A204.1 (cell line): Measurements from ENCODE around the gene RNPS1.

Experiments
- FAIRE-seq: peaks from 2 replicates; lab custom pipeline; 2012; peaks lifted over from hg19 to GRCh38; lab: Jason Lieb, UNC

RNPS1 gene

DNA sequence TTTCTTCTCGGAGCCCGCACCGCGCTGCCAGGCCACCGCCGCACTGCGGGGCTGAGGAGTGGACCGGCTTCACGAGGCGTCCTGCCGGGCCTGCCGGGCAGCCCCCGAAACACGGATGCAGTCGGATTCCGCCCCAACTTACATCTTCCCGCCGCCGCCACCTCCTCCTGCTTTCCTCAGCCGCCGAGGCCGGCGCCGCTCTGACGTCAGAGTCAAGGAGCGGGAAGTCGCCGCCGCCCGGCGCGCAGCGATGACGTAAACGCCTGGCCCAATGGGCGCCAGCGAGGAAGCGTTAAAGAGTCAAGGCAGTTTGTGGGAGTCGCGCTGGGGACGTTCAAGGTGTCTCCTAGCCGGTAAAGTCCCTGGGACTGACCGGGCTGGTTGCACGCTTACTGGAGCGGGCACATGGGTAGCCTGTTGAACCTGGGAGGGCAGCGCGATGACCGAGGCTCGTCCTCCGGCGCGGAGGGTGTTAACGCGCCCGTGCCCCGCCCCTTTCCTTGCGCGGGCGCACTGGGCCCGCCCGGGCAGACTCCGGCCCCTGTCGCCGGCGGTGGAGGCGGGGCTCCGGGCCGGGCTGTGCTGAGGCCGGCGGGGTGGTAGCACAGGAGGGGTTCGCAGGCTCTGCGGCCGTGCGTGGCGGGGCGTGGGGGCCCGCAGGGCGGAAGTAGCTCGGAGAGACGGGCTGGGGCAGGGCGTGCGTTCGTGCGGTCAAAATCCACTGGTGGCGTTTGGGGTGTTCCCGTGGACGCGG is at the start of gene RNPS1:
Gene RNPS1, minus strand, starts transcription at position 214 of the 754 bp plus-strand sequence. CDS start 3,483 bp downstream, outside the sequence.
- FAIRE-seq, result no peak

- no peak for FAIRE-seq
Measured at GRCh38 chr16:2317231-2318020, 49.5 kb upstream of the RNPS1 start.

DNA sequence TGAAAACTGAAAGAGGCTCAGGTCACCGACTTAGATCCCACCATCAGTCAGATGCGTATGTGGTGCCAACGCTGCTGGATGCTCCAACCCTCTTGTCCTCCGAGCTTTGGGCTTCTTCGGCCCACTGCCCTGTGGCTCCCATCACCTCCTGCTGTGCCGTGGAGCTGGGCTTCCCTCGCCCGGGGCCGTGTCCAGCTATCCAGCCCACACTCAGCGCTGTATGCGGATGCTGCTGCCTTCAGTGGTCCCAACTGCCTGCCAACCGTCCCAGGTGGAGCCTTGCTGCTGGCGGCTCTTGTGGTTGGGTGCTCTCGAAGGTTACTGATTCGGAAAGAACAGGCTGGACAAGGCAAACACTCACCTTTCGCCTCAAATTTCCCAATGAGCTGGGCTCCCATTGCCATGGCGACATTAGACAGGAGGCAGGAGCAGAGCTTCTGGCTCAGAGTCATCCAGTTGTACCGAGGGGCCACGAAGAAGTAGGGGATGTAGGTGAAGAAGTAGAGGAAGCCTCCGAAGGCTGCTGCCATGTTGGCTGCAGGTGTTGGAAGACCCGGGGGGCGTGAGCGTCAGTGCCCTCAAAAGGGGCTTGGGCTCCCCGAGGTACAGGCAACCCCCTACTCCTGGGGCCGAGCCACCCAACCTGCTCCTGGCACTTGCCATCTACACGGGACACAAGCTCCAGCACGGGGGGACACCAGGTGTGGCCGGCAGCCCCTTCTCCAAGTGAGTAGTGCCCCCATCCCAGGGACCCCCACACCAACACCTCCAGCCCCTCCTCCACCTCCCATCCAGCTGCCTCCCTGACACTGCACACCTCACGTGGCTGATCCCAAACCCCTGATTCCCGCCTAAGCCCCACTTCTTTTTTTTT is 40.4 kb upstream of the RNPS1 start:
- no peak for FAIRE-seq

DNA sequence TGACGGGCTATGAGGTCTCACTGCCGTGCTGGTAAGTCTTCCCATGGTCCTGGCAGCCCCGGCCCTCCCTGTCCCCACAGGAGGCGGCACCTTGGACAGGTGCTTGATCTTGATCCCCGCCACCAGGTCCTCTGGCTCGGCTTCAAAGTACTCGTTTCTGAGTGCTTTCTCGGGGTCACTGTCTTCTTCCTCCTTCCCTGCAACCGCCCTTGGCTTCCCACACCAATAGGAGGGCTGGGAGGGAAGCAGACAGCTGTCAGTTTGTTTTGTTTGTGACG is 31.9 kb upstream of the RNPS1 start:
- no peak for FAIRE-seq

DNA sequence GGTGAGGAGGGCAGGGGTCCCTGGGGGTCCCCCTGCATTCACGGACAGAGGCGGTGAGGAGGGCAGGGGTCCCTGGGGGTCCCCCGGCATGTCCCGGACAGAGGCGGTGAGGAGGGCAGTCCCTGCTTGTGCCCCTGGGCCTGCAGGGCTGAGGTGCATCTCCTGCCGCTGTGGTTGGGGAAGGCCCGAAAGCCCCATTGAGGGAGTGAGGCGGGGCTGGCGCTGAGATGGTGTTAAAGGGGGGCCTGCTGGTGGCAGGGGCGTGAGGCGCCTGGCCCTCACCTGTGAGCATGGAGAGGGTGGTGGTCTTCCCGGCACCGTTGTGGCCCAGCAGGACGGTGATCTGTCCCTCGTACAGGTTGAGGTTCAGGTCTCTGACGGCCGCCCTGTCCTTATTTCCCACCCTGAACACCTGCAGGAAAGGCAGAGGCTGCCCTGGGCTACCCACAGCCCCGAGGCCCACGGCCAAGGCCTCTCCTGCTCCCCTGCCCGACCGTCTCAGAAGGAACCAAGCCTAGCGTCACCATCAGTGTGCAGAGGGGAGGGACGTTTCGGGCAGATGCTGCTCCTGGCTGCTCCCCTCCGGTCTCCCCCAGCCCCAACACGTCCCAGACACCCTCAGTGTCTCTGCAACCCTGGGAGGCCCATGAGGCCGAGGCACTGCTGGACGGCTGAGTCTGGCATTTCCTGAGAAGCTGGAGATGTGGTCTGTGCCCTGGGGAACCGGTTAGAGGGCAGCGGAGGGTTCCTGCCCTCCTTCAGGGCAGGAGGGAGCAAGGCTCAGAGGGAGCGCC is 31.4 kb upstream of the RNPS1 start:
- FAIRE-seq, result no peak

DNA sequence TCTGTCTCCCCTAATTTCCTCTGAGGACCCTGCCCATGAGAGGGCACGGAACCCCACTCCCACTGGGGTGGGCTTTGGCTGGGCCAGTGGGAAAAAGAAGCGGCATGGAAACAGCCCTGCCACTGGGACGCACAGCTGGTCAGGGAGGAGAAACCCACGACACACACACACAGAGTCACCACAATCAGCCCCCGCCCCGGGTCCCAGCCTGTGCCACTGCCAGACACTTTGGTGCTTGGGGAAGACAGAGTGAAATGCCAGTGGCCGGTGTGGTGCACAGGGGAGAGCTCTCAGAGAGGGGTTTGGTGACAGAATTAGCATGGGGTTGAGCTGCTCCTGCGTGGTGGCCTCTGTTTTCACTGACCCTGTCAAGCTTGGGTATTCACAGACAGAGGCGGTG is 30.7 kb upstream of the RNPS1 start:
- no peak for FAIRE-seq

DNA sequence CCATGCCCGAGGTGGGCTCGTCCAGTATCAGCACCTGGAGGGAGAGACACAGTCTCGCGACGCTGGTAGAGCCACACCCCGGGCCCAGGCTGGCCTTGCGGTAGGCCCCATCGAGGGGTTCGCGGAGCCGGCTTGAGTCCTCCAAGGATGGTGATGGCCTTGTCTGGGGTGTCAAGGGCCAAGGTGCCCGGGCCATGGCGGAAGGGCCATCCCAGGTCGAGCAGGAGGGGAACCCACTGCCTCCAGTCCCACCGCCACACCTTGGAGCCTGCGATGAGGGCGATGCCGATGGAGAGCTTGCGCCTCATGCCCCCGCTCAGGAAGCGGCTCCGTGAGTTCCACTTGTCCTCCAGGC is 29.6 kb upstream of the RNPS1 start:
- no peak for FAIRE-seq

DNA sequence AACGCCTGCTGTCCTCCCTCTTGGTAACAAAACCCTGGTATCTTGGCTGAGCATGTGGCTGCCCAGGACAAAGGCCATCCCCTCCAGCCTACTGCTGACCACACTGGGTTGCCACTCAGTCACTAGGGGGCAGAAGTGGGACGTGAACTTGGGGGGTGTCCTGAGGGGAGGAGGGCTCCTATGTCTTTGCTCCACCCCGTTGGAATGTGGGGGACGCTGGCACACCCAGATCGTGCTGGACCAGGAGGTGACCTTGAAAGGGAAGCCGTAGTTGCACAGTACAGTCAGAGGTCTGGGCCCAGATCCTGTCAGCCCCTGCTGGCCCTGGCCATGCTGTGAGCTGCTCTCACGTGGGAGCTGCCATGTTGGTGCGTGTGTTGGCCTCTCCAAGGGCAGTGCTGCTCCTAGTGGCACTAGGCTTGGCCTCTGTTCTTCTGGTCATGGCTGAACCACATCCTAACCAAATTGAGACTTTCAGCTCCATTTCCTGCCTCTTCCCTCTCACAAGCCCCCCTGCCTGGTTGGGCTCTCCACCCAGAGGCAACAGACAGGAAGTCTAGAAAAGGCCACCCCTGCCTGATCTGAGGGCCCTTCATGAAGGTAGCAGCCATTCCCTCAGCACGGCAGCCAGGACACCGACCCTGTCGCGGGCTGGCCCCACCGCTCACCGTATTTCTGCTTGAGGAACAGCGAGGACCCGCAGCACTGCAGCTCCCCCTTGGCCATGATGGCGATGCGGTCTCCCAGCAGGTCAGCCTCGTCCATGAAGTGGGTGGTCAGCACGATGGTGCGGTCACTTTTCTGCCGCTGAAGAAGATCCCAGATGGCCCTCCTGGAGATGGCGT is 29.0 kb upstream of the RNPS1 start:
- no peak for FAIRE-seq

- no peak for FAIRE-seq
Measured at GRCh38 chr16:2295056-2295798, 27.3 kb upstream of the RNPS1 start.

GRCh38 chr16:2292221-2292620 is 24.3 kb upstream of the RNPS1 start:
- FAIRE-seq, result no peak

GRCh38 chr16:2289282-2289681 is 21.4 kb upstream of the RNPS1 start:
- FAIRE-seq, result no peak

DNA sequence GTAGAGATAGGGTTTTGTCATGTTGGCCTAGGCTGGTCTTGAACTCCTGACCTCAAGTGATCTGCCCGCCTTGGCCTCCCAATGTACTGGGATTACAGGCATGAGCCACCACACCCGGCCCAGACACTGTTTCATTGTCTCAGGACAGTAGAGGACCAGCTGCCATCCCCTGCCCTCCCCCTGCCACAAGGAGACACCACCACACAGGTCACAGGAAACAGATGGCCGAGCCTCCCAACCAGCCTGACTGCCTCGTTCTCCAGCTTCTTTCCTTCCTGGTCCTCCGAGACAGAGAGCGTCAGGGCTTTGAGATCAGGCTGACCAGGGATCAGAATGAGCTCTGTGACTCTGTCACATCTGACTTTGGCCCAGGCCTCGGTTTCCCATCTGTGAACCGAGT is 20.8 kb upstream of the RNPS1 start:
- no peak for FAIRE-seq

DNA sequence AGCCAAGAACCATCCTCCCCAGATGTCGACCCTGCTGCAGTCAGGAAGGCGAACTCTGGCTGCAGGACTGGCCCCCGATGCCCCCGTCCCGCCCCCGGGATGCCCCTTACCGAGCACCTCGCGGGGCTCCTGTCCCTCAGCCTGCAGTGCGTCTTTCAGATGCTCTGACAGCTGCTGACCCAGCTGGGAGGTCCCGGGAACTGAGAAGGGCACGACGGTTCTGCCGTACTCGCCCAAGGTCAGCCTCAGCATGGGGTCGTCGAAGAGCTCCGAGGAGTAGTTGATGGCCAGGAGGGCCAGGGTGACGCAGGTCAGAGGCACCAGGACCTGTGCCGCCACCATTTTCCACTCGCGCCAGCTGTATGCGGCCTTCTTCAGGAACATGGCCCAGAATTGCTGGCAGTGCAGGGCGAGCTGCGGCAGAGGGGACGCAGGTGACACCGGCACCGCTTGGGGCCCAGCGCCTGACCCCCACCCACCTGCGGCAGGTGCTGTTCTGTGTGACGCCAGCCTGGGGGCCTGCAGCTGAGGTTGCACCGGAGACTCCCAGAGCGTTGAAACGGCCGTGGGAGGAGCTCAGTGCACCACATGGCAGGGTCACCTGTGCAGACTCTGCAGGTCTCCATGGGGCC is 20.1 kb upstream of the RNPS1 start:
- no peak for FAIRE-seq

DNA sequence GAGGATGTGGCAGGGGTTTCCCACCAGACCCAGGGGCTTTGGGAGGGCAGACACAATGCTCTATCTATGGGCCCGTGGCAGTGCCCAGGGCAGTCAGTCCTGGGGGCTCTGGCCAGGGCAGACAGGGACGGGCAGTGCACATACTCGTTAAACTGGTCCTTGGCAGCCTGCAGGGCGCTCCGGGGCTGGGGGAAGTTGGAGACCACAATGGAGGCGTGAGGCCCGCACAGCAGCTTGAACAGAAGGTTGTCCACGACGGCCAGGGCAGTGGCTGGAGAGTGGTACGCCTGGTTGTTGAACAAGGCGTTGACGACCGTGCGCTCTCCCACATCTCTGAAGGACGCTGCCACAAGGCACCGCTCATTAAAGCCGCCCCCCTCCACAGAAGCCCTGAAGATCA is 18.6 kb upstream of the RNPS1 start:
- FAIRE-seq, result no peak

DNA sequence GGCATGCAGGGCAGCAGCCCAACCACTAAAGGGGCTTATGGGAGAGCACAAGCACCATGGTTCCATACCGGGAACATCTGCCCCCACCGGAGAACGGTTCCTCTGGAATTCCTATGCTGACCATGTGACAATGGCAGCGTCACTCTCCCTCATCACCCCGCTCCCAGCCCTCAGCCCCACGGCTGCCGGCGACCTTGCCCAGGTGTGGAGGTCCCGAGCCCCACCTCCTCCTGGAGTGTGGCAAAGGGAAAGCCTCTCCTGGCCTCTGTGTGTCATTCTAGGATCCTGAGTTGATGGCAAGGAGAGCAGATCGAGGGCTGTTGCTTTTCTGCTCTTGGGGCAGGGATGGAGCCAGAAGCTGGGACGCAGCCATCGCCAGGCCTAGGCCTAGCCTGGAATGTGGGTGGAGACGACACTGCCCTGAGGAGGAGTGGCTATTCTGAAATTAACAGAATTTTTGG is 17.8 kb upstream of the RNPS1 start:
- no peak for FAIRE-seq

DNA sequence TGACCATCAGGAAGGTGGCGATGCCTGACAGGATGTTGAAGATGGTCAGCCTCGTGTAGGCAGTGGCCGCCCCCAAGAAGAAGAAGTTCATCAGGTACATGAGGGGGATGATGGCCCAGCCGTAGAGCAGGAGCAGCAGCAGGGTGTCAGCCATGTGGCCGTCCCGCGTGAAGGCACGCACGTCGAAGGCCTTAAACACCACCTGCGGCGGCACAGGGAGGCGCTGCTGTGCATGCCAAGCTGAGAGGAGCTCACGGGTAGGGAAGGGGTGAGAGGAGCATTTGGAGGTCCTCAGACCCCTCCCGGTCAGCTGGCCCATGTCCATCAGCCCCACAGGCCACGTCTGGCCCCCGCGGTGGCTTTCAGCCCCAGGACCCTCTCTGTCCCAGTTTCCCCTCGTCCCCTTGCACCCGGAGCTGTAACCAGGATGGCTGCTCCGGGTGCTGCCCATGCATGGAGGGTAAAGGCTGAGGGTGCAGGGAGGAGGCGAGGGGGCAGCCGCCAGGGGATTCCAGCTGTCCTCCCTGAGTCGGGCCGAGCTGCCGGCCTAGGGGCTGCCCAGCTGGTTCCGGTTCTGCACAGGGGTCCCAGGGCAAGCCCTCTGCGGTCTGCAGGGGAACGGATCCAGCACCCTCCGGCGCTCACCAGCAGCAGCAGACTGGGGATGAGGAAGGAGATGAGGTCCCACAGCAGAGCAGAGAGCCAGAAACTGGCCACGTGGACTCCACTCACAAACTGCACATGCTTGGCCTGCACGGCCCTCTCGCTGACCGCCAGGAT is 17.1 kb upstream of the RNPS1 start:
- FAIRE-seq, result no peak

DNA sequence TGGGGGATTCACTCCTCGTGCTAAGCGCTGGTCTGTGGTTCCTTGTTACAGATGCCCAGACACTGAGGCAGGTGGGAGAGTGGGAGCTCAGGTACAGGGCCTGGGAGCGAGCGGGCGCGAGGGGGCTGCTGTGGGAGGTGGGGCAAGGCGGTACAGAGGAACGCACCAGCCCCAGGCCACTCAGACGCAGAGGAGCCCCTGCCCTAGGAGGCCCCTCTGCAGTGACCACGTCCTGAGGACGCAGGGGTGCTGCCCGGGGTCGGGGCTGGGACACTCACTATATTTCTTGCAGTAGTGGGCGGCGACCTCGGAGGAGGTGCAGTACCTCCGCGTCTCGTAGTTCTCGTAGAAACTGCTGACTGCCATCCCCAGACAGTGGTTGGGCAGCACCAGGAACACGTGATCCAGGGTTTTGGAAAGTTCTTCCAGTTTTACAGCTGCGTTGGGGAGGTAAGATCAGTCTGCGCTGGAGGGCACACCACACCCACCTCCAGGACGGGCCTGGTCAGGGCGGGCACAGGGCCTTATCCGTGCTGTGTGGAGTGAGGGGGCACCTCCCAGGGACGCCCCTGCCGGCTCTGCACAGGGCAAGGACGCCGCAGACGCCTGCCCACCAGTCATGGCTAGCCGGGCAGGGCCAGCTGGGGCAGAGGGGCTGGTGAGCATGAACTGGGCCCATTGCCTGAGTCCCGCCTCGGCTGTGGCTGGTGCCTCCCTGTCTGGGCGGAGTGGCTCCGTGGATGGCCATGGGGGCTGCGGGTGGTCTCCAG is 16.3 kb upstream of the RNPS1 start:
- FAIRE-seq, result no peak

DNA sequence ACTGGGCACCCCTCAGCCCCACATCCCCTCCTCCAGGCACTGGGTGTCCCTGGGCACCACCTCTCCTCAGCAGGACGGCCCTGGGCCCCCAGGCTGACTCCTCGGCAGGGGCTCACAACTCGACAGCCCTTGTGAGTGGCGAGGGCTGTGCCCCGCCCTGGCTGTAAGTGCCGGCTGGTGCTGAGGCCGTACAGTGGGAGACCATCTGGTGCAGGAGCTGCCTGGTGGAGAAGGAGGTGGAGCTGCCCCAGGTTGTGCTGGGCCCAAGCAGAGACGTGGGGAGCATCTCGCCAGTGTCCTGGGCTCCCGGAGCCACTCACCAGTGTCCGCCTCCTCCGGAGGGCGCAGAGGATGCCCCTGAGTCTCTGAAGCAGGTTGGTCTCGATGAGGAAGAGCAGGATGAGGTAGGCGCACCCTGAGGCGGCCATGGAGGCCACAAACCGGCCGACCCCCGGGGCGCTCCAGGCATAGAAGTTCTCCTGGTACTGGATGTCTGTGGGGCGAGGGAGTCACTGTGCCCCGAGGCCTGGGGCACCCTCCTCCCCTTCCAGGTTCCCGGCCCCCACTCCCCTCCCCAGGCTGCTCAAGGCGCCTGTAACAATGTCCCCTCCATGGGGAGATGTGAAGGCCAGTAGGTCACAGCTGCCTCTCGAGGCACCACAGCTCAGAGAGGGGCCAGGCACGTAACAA is 15.1 kb upstream of the RNPS1 start:
- FAIRE-seq, result no peak
